Liver (tissue), 3 donors: ENCODE measurements around the gene MFGE8.

Experiments used
- ATF3 ChIP-seq: IDR thresholded peaks from 2 replicates; pipeline ENCODE4 v1.6.1; 2016; ENCODE audit warnings: antibody characterized with exemption
- CTCF ChIP-seq: fragments of 150-350 bp; IDR thresholded peaks from 2 replicates; pipeline ENCODE4 v1.5.1; 2017; ENCODE audit warnings: improper control_type of control experiment, low read depth, low read length; ENCODE audit not compliant: missing input control
- MAX ChIP-seq: IDR thresholded peaks from 2 replicates; pipeline ENCODE4 v1.6.1; 2016; ENCODE audit warnings: antibody characterized with exemption
- NR2F2 ChIP-seq: IDR thresholded peaks from 2 replicates; pipeline ENCODE4 v1.6.1; 2016; ENCODE audit warnings: antibody characterized with exemption
- YY1 ChIP-seq: IDR thresholded peaks from 2 replicates; pipeline ENCODE4 v1.6.1; 2016; ENCODE audit warnings: antibody characterized with exemption, mild to moderate bottlenecking
- donor health status: healthy.
- donor health status: healthy.

- TF ChIP-seq CTCF (no peak), ATF3 (no peak), NR2F2 (no peak), YY1 (no peak), MAX (no peak)
These were observed 35.8 kb downstream of the MFGE8 start for GRCh38 chr15:88877415-88877814.
